ENCODE measurements around the gene MAST3.

- TF ChIP-seq CTCF (conservative IDR thresholded peaks at IDR 0.05; ENCODE audit: low read length) (no peak), EZH2phosphoT487 (IDR thresholded peaks at IDR 0.05; ENCODE audit: borderline replicate concordance) (no peak)
These were observed 52.0 kb downstream of the MAST3 start for GRCh38 chr19:18149596-18149975.
